IPS DF 4.7 (cell line): Measurements from ENCODE around the gene ANK2.
"Not testable (repeated sequence)": the region's sequence is repeated elsewhere in the genome, so short reads cannot be mapped to it uniquely, and the experiment has no call there.

Source experiments
- DNase-seq: peaks from one replicate; pipeline ENCODE4 v3.0.0-alpha.2; 2013; ENCODE audit warnings: low spot score; ENCODE audit errors: extremely low read depth

The ANK2 gene

DNA sequence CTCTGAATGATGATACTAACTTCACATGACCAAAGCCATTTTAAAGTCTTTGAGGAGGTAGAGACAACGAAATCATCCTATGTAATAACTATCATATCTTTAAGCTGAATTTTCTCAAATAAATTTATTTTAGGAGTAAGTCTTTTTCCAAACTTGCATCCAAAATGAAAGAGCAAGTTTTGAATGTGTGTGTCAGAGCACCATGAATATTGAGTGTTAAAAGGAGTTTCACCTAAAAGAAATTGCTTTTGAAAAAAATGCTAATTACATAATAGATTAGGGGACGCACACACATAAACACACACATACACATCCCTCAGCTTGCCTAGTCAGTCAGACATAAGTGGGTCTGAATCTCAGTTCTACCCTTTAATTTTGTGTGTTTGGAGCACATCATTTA lies 1.9 kb downstream of the ANK2 start:
- DNase-seq: no peak

DNA sequence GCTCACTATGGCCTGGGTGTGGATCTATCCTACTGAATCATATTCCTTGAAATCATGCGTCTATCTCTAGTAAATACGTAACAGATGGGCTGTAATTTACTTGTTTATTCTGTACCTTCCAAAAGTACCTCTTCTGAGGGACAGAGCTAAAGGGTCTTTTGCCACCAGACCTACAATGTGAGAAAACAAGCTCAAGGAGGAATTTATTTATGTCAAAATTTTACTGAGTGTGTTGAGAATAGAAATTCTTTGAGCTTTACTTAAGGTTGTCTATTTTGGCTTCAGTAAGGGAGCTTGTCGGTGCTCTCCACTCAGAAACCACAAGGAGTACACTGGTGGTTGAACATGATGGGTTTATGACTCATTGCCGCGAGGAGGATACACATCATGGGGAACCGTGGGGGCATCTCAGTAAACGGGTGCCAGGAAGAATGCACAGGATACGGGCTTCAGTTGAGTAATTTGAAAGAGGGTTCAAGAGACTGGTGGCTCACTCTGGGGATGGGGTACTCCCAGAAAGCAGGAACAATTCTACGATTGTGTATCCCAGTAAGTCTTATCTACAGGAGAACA lies 3.0 kb downstream of the ANK2 start:
- DNase-seq: no peak

DNA sequence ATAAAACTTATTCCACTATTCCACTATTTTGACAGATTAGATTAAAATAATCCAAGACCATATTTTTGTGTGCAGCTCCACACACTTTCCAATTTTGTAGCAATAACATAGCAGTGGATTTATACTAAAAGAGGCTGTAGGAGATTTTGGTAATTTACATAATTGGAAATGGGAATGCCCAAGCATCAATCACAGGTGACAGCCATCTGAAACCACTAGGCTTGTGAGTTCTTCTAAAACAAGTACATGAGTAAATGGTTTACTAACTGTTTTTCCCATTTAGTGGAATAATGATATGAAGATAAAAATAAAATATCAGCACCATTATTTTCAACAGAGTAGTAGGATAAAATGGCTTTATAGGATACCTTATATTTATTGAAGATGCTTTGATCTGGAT lies 4.4 kb downstream of the ANK2 start:
- DNase-seq: no peak

DNA sequence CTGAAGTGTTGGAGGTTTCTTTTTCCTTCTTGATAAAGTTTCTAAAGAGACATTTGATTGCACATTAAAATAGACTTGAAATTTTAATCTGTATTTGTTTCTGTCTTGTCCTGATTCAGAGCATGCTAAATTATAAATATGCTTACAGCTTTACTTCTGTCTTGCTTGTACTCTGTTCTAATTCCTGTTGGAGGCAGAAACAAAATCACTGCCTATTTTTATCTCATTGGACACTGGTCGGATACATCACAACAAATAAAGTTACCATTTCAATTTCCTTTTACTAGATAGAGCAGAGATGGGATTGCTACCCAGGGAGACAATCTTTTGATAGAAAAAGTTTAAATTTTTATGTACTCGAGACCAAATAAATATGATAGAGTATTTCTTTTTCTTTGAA lies 6.9 kb downstream of the ANK2 start:
- no peak for DNase-seq

DNA sequence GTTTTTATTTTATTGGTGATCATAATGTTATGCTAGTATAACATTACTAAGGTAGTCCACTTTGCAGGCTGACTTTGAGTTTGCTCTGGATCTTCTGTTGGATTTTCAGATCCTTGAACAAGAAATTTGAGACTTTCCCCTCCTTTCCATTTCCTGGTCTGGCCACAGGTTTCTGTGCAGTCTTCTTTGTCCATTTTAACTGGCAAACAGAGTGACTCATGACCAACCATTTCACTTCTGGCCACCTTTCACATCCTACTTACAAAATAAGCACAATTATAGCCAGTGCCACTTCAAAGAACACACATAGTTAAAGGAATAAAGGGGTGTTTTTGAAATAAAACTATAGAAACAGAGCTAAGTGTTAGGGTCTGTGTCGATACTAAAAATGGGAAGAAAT lies 8.4 kb downstream of the ANK2 start:
- no peak for DNase-seq

DNA sequence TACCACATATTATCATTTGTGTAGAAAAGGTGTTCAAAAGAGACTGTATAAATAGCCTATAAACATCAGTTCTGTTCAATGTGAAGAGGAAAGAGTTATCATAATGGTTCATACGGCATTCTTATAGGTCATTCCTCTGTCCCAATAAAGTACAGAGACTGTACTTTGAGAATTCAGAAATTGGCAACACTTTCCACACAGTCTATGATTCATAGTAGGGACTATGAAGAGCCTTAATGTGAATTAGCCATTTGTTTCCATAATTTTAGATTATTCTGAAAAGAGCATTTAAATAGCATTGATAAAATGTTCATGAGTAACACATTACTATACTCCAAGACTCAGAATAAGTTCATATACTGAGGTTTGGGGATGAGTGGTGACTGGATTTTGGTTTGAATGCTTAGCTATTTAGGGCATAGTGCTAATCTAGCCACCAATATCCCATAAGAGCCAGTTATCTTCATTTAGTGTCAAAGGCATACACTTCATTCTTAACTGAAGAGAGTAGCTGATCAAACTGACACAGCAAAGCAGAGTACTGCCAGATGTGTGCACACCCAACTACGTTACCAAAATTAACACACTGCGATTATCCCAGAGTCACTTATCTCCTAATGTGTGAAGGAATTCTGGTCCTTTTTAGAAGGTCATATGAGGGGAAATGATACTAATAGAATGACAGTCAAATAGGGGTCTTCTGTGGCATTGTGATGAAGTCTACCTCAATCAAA lies 10.2 kb downstream of the ANK2 start:
- DNase-seq: no peak

DNA sequence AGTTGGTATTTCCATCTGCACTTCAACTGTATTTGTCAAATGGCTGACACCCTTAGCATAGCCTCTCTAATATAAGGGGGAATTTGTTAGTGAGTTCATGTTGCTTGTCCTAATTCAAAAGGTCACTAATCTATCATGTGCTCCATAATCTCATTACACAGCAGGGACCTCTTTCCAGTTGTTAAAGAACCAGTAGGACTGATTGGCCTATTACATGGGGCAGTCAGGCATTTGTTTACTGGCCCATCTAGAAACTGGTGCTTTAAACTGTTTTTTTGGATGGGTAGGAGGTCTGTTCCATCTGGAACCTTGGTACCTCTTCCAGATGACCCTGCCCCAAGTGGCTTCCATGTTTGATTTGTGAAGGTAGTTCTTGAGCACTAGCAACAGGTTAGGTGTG lies 11.4 kb downstream of the ANK2 start:
- no peak for DNase-seq

DNA sequence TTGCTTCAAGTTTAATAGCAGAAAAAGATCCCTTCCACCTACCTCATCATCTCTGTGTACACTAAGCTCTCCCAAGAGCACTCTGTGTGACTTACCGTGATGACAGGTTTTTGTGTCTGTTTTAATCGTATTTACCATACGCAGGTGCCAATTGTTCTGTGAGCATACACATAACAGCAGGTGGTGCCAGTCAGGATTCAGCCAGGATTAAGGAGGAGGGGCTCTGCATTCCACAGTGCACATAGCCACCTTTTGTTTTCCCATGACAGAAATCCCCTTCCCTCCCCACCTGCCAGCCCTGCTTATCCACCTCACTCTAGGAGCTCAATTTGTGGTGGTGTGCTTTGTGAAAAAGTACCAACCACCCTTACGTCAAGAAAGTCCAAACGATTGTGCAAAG lies 14.8 kb downstream of the ANK2 start:
- peak; percentile 89 for DNase-seq

DNA sequence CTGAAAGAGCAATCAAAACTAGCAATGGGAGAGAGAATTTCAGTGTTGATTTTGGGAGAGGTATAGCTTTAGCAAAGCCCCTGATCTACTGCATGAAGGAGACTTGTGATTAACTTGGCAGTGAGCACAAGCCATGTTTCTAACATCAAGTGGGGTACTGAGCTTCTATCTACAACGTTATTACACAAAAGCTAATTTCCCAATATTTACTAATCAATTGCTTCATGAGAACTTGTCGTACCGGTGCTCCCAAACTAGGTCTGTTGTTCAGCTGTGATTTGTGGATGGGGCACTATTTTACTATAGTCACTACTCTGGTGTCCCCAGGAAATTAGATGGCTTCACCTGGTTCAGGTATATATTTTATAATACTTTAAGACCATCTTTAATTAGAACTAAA lies 16.2 kb downstream of the ANK2 start:
- no peak for DNase-seq

DNA sequence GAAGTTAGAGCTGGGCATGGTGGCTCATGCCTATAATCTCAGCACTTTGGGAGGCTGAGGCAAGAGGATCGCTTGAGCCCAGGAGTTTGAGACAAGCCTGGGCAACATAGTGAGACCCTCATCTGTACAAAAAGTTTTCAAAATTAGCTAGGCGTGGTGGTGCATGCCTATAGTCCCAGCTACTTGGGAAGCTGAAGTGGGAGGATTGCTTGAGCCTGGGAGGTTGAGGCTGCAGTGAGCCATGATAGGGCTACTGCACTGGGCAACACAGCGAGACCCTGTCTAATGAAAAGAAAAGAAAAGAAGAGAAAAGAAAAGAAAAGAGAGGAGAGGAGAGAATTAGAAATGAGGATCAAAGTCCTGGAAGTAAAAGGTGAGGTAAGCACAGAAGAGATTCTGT lies 19.3 kb downstream of the ANK2 start:
- not testable (repeated sequence) for DNase-seq

DNA sequence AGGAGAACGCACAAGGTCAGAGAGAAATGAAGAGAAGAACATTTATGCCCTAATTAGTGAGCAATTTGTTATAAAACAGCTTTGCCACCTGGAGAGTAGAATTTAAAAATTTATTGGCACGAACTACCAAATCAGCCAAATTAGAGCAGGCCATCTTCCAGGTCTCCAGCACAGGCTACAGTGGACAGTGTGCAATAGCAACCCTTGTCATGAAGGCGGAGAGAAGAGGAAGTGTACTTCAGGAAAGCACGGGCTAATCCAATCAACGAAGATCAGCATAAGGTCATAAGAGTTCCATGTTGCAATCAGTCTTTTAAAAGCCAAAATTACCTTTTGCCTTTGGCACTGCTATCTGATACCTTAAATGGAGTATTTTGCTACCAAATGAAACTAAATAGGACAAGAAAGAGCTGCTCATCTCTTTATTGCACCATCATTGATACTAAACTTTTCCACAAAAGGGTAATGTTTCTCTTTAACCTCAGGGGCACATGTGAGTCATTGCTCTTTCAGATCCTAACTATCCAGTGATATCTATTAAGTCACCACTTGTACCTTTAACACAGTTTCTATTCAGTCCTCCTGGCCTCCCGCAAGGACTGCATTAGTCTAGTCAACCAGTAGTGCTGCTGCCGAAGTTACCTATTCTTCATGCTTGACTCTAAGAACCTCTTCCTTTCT lies 19.9 kb downstream of the ANK2 start:
- DNase-seq: no peak

DNA sequence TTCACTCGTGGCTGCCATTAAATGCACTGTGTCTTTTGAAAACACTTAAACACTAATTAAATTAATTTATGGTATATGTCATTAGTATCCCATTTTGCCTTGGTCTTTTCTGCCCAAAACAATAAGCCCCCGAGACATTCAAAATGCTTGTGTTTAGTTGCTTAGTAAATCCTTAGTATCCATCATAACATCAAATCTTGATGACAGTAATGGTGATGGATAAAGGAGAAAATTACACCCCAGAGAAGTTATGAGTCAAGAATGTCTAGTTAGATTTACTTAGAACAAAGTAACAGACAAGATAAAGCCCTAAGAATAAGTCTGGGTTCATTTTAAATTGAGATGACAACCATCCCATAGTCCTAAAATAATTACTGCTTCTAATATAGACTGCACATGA lies 21.3 kb downstream of the ANK2 start:
- DNase-seq: no peak

DNA sequence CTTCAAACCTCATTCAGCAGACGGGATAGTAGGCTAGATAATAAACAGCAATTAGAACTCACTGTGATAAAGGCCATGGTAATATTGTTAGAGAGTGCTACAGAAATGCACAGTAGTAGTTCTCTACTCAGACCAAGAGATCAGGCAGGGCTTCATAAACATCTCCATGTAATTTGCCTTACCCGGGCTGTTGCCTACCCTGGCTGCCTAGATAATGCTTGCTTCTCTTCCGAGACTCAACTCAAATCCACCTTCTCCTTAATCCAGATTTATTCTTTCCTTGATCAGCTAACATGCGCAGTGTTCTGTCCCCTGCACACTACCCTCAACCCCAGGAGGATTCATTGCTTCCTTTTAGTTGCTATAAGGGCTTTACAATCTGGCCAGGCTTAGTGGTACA lies 21.8 kb downstream of the ANK2 start:
- no peak for DNase-seq

DNA sequence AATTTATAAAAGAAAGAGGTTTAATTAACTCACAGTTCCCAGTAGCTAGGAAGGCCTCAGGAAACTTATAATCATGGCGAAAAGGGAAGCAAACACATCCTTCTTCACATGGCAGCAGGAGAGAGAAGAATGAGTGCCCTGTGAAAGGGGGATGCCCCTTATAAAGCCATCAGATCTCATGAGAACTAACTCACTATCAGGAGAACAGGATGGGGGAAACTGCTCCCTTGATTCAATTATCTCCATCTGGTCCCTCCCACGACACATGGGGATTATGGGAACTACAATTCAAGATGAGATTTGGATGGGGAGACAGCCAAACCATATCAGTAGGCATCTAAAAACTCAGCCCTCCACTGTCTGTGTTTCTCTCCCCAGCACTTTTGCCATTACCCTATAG lies 22.4 kb downstream of the ANK2 start:
- no peak for DNase-seq

DNA sequence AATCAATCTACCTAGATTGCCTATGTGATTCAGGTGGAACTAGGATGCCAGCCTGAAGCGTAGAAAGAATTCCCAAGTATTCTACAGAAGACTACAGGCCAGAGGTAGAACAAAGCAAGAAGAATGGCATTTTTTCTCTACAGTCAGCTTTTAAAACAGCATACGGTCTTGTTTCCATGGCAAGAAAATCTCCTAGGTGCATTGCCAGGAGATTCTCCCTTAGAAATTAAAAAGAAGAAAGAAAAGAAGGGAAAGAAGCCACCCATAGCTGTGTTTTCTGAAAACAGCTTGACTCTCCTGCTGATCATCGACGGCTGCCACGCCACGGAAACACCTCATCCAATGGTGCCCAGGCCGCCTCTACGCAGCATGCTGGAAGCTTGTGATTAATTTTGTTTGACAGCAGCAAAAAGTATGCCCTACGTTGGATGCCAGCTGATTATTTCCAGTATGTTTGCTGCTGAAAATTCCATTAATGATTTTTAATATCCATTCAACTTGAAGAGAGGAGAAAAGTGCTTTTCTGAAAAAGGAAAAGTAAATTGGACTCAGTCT lies 24.1 kb downstream of the ANK2 start:
- DNase-seq: no peak

DNA sequence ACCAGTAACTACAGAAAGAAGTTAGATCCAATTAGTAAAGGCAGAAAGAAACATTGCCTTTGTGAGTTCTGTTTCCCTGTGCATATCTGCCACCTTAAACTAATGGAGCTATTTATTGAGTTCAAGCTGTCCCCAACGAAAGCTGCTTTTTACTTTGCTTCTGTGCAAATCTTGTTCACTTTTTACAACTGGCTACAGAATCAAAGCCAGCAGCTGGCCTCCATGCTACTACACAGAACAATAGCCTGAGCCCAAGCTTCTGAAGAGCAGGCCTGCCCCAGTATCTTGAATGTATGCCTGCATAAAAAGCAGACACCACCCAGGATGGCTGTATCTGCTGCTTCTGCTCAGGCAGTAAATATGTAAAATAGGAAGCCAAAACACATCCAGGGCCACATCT lies 28.1 kb downstream of the ANK2 start:
- no peak for DNase-seq

DNA sequence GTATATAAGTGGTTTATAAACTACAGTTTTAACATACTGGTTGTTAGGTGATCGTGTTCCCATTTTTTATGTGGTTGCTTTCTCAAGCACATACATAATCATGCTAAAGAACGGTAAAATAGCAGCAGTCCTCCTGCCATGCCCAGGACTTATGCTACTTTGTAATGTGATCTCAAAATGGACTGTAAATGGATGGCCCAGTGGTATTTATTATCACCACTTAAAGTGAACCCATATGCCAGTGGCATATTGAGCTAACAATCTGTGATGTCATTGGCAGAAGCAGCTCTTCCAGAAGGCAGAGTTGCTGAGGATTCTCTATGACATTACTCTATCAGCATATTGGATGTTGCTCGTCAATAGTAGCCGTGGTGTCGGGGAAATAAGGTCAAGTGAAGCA lies 28.6 kb downstream of the ANK2 start:
- DNase-seq: no peak

DNA sequence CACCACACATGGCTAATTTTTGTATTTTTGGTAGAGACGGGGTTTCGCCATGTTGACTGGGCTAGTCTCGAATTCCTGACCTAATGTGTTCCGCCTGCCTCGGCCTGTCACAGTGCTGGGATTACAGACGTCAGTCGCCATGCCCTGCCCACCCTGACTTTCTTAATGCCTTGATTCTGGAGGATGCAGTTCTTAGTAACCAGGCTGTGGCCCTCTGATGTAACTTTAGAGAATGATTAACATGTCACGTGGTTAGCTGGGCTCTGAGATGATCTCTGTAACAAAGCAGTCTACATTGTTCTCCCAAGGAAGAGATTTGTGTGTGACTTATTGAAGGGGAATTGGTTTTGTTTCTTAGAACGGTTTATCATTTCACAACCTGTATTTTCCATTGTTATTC lies 30.6 kb downstream of the ANK2 start:
- DNase-seq: no peak

DNA sequence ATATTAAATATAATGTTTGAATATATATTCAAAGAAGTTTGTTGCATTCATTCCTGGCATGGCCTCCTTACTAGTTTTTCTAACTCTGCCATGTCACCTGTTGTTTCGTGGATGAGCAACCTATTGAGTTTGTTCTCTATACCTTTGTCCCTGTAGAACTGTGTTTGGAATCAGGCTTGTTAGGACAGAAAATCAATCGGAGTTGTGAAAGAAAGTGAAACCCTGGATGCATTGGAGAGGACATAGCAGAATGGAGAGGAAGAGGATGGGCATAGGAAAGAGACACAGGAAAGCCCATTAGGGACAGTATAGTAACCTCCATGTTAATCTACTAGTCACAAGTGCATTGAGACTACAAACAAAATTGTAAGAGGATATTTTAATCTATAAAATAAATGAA lies 31.2 kb downstream of the ANK2 start:
- DNase-seq: no peak

DNA sequence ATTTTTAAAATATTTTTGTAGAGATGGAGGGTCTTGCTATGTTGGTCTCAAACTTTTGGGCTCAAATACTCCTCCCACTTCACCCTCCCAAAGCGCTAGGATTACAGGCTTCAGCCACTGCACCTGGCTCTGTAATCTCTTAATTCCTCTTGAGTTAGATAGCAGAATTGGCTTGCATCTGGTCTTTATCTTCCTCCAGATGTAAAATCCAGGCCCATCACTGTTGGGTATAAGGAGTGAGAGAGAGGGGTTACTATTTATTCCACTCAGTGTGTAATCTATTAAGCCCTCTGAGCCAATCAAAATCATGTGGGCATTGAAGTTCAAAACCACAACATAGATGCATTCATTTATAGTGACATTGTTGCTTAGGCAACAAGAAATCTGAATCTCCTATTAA lies 33.9 kb downstream of the ANK2 start:
- no peak for DNase-seq

DNA sequence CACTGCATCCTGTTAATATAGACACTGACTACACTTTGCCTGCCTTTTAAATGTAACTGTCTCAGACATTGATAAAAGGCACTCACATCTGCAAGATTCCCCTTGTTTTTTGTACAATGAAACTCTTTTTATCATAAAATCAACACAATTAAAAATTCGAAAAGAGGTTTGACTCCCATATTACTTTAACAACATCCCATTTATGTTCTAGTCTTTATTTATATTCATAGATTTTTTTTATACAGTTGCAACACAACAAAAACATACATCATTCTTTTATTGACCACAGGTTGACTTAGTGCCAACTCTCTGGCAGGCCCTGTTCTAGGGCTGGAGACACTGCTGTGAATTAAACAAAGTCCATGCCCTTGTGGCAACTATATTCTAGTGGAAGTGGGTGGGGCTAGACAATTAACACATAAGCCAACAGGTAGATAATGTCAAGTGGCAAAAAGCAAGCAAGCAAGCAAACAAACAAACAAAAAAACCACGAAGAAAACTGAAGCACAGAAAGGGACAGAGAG lies 36.8 kb downstream of the ANK2 start:
- DNase-seq: no peak

DNA sequence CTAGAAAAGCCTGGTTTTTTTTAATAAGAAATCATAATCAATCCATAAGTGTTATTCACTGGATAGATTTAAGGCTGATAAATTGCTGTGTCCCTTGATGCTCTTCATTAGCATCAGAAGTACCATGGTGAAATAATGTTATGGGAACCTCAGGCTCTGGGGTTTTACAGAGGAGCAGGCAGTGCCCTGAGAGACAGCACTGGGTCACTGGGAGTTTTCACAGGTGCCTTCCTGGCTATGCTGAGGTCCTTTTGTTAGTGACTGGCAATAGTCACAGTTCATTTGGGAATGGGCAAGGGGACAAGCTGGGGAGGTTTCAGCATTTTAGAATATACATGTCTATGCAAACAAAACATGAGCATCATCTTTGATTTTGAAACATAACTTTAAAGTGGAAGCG lies 38.6 kb downstream of the ANK2 start:
- DNase-seq: no peak

DNA sequence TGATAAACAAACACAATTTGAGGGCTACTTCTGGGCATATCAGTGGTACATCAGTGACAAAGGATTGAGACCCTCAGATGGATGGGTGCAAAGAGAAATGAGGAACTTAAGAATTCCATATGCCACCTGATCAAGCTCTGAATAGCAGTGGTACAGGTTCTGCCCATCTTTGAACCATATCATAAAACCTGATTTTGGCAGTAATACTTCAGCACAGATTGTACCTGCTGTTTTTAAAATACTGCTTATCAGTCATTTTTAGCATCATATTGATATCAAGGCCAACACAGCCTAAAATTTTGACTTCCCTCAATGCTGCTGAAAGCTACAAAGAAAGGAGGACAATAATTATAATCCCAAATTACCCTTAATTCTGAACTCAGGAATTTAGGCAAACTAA lies 41.5 kb downstream of the ANK2 start:
- DNase-seq: no peak
